ENCODE data around the gene FBXW4. TPM values are rescaled to one million over a fixed set of nuclear protein-coding genes. Genes with fewer than 3 reads are reported as not detected.

FBXW4 gene
- total and polyA plus RNA-seq, 2 of the 8 experiments (the other 6 are each of a cell fraction or from before 2014, with no cell fraction given): 29.0 to 32.8 TPM

DNA sequence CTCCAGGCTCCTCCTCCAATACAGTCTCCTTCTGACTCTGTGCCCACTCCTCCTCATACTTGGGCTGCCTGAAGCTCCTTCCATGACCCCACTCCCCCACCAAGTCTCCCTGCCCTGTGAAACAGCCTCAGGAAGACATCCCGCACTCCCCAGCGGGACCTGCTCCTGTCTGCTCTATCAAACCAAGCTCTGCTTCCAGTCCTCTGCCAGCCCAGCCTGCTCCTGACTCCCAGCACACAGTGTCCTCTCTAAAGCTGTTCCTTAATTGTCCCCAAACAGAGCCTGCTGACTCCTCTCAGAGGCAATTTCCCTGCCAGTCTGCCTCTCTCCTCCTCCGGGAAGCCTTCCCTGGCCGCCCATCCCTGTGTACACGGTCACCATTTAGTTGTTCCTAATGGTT is 116.8 kb downstream of the FBXW4 start:
- Histone ChIP-seq H3K79me1 (ENCODE audit: low read depth, low read length) (no peaks in the 10 kb centered on the region), H3K36me3 (ENCODE audit: control insufficient read depth in 2 of 4, insufficient read depth in 4 of 4, low read length in 3 of 4) (peaks cover 4 to 21% (median 7%) of the 10 kb centered on the region in 4 experiments; a peak in 5 of 8 replicates), H3K9me3 (ENCODE audit: insufficient read depth in 2 of 2, low read depth in 1 of 2, low read length in 1 of 2) (peaks cover 6 to 9% of the 10 kb centered on the region in 2 experiments; a peak in 2 of 4 replicates), H4K5ac (ENCODE audit: insufficient read length, low read depth, low read length) (no peak overlapping the region), H2BK15ac (ENCODE audit: low read length) (no peak overlapping the region), H3K18ac (ENCODE audit: extremely low read depth, low read length) (no peak overlapping the region), H3K9ac (replicated peaks in 1 of 4; ENCODE audit: extremely low read depth in 1 of 4, low read depth in 3 of 4, low read length in 3 of 4) (no peak overlapping the region), H3K14ac (ENCODE audit: insufficient read length) (no peak overlapping the region), H2BK20ac (ENCODE audit: low read length) (no peak overlapping the region), H3K27ac (ENCODE audit: low read depth, low read length) (no peak overlapping the region), H2BK5ac (ENCODE audit: low read depth, low read length) (no peak overlapping the region), H3K4ac (replicated peaks; ENCODE audit: insufficient read length, low read depth, low read length) (no peak overlapping the region), H3K4me2 (ENCODE audit: insufficient read depth in 1 of 2, low read depth in 2 of 2, low read length in 2 of 2) (no peak overlapping the region), H3K23ac (ENCODE audit: insufficient read length) (no peak overlapping the region), H2BK120ac (replicated peaks; ENCODE audit: low read depth, low read length) (no peak overlapping the region), H3K79me2 (ENCODE audit: control insufficient read depth in 1 of 2, insufficient read depth in 2 of 2, low read length in 2 of 2) (no peaks in the 10 kb centered on the region), H4K91ac (replicated peaks; ENCODE audit: insufficient read length, low read length) (no peak overlapping the region), H2AFZ (ENCODE audit: low read length) (no peak overlapping the region), H4K20me1 (replicated peaks in 1 of 2; ENCODE audit: control insufficient read depth in 1 of 2, insufficient read depth in 2 of 2, low read length in 2 of 2) (peaks cover 0 to 9% of the 10 kb centered on the region in 2 experiments), H3K4me3 (ENCODE audit: extremely low read depth in 1 of 4, insufficient read depth in 2 of 4, low read depth in 3 of 4, low read length in 4 of 4) (no peak overlapping the region), H3K4me1 (replicated peaks in 1 of 4; ENCODE audit: control insufficient read depth in 3 of 4, insufficient read depth in 4 of 4, low read length in 3 of 4) (peaks cover 4 to 17% (median 9%) of the 10 kb centered on the region in 4 experiments), H3K23me2 (ENCODE audit: low read depth, low read length) (no peaks in the 10 kb centered on the region), H4K8ac (ENCODE audit: extremely low read depth, insufficient read depth, low read length) (no peak overlapping the region), H2AK5ac (ENCODE audit: low read depth, low read length) (no peak overlapping the region), H3K56ac (replicated peaks; ENCODE audit: insufficient read length, low read depth, low read length) (no peak overlapping the region), H3K27me3 (replicated peaks in 1 of 4; ENCODE audit: control insufficient read depth in 3 of 4, extremely low read depth in 1 of 4, insufficient read depth in 3 of 4, low read length in 3 of 4) (peaks cover 0 to 4% (median 3%) of the 10 kb centered on the region in 4 experiments; a peak in 4 of 7 replicates), H2BK12ac (ENCODE audit: low read depth, low read length) (no peak overlapping the region)
- ChIA-PET CTCF (ENCODE audit: partially characterized antibody) (interaction anchor here (1.3 to 7.5 kb wide), 4 partner anchors 8 to 364 kb away, joined by 3 to 56 read pairs (median 4); no protein-coding TSS in a partner anchor), POLR2A (ENCODE audit: partially characterized antibody) (interaction anchor here (0.6 to 6.5 kb wide), 8 partner anchors 8 to 340 kb away, joined by 3 to 42 read pairs (median 4); partner anchors contain the start of genes DPCD and POLL)
- FAIRE-seq (no peak), DNase-seq (ENCODE audit: low read depth in 1 of 2, low spot score in 2 of 2) (no peak)
- WGBS, 2 experiments (ENCODE audit: extremely low coverage in 1 of 2, insufficient coverage in 1 of 2, insufficient read length in 1 of 2, insufficient replicate concordance in 2 of 2, low coverage in 1 of 2, low lambda C conversion rate in 2 of 2, missing lambda C conversion rate in 1 of 2): 94% methylated on average over 5 of the region's 5 CpGs; no CpG with 5 or more reads in 1 of the 2 experiments
- TF ChIP-seq POLR2A (IDR thresholded peaks at IDR 0.05; ENCODE audit: control extremely low read depth in 1 of 2, low read depth in 2 of 2, low read length in 2 of 2) (0 out of 3 replicates have a peak, but pooled peaks of 1 of the 2 experiments have one; percentile 23), MAFK (IDR thresholded peaks at IDR 0.05; ENCODE audit: low read depth, low read length) (no peak)

Data from H1 (cell line).